WERI-Rb-1 (cell line): ENCODE results near the gene TSGA10.

ENCODE experiments used
- DNase-seq: peaks from one replicate; pipeline ENCODE4 v3.0.0-alpha.2; 2020
- H3K27ac ChIP-seq: fragments of 250-450 bp; sonication (Bioruptor Pico); 2 replicates; pipeline ENCODE4 v1.5.1; 2020; ENCODE audit warnings: mild to moderate bottlenecking, moderate library complexity
- H3K27me3 ChIP-seq: fragments of 250-450 bp; sonication (Bioruptor Pico); 2 replicates; pipeline ENCODE4 v1.5.1; 2021; ENCODE audit warnings: mild to moderate bottlenecking, low read depth, moderate library complexity; ENCODE audit not compliant: insufficient read depth, severe bottlenecking
- H3K36me3 ChIP-seq: fragments of 250-450 bp; sonication (Bioruptor Pico); 2 replicates; pipeline ENCODE4 v1.5.1; 2020; ENCODE audit warnings: mild to moderate bottlenecking, moderate library complexity
- H3K4me3 ChIP-seq: 2 replicates; pipeline ENCODE4 v1.5.1; 2011; ENCODE audit warnings: low read depth, mild to moderate bottlenecking, control low read depth, low read length
- H3K9me3 ChIP-seq: fragments of 250-450 bp; sonication (Bioruptor Pico); 2 replicates; pipeline ENCODE4 v1.5.1; 2021; ENCODE audit warnings: mild to moderate bottlenecking, moderate library complexity; ENCODE audit not compliant: severe bottlenecking
- TF ChIP-seq, protein P1 (sequence below): IDR thresholded peaks from 2 replicates; pipeline ENCODE4 v1.5.1; 2011; ENCODE audit warnings: low read depth, mild to moderate bottlenecking, control low read depth, inconsistent platforms, low read length

Gene TSGA10

GRCh38 chr2:99180755-99181623, 26.2 kb upstream of the TSGA10 start, which contains the start of the genes MITD1 and MRPL30:
Gene MITD1, minus strand, starts transcription at chr2:99181058. Its CDS starts 77 bp downstream, at chr2:99180981.
Gene MRPL30, plus strand, starts transcription at chr2:99181184. Its CDS starts 5,020 bp downstream, at chr2:99186204.
- peak within 1 kb of the TSS; percentile 68 for H3K4me3 ChIP-seq
- H3K36me3 ChIP-seq, result no peaks in the 10 kb centered on the region; the same call in none of the 2 replicates
- DNase-seq, result peak; percentile 91
- H3K27ac ChIP-seq, result peak within 1 kb of the TSS; percentile 86
- TF ChIP-seq, protein P1, sequence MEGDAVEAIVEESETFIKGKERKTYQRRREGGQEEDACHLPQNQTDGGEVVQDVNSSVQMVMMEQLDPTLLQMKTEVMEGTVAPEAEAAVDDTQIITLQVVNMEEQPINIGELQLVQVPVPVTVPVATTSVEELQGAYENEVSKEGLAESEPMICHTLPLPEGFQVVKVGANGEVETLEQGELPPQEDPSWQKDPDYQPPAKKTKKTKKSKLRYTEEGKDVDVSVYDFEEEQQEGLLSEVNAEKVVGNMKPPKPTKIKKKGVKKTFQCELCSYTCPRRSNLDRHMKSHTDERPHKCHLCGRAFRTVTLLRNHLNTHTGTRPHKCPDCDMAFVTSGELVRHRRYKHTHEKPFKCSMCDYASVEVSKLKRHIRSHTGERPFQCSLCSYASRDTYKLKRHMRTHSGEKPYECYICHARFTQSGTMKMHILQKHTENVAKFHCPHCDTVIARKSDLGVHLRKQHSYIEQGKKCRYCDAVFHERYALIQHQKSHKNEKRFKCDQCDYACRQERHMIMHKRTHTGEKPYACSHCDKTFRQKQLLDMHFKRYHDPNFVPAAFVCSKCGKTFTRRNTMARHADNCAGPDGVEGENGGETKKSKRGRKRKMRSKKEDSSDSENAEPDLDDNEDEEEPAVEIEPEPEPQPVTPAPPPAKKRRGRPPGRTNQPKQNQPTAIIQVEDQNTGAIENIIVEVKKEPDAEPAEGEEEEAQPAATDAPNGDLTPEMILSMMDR, result no peak
- H3K9me3 ChIP-seq, result no peaks in the 10 kb centered on the region
- no peaks in the 10 kb centered on the region for H3K27me3 ChIP-seq

GRCh38 chr2:99171377-99172140, 16.8 kb upstream of the TSGA10 start:
- H3K36me3 ChIP-seq, result peaks cover 29% of the 10 kb centered on the region
- no peak for DNase-seq
- no peak overlapping the region for H3K4me3 ChIP-seq
- no peaks in the 10 kb centered on the region for H3K9me3 ChIP-seq
- TF ChIP-seq, protein P1, result no peak
- no peak overlapping the region for H3K27ac ChIP-seq
- H3K27me3 ChIP-seq, result no peaks in the 10 kb centered on the region

DNA sequence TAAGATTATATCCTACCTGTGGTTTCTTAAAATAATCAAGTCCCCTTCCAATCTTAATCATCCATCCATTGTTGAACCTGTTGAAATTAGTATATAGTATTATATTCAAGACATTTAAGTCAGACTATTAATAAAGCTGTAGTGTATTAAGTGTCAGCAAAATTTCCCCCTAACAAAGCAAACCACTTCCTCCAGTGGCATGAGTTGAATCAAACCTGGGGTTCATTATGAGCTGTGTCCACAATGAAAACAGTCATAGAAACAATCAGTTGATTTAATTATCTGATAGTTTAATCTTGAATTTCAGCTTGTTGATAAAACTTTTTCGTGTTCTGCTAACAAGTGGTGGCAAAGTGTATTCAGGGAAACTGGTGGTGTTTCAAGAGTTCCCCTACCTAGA, 14.8 kb upstream of the TSGA10 start:
- Histone ChIP-seq H3K27ac (no peak overlapping the region), H3K36me3 (peaks cover 31% of the 10 kb centered on the region), H3K9me3 (no peaks in the 10 kb centered on the region), H3K27me3 (no peaks in the 10 kb centered on the region), H3K4me3 (no peak overlapping the region)
- TF ChIP-seq, protein P1, result no peak
- no peak for DNase-seq

DNA sequence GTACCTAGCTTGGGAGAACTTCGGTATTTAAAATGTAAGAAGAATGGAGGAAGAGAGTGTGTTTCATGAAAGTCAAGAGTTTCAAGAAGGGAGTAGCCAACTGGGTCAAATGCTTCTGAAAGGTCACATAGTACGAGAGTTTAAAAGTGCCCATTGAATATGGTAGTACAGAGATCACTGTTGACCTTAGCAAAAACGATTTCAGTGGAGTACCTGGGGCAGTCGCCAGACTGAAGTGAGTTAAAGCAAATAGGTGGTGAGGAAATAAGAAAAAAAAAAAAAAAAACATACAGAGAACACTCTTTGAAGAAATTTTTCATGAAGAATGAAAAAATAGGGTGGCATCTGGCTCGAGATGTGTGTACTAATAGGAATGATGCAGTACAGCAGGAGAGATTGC, 11.5 kb upstream of the TSGA10 start:
- no peak for DNase-seq
- peaks cover 19% of the 10 kb centered on the region for H3K36me3 ChIP-seq

GRCh38 chr2:99159594-99159993, 4.9 kb upstream of the TSGA10 start:
- H3K36me3 ChIP-seq, result no peaks in the 10 kb centered on the region; the same call in none of the 2 replicates
- no peaks in the 10 kb centered on the region for H3K27me3 ChIP-seq
- no peak for DNase-seq
- no peaks in the 10 kb centered on the region for H3K9me3 ChIP-seq
- H3K4me3 ChIP-seq, result no peak overlapping the region
- H3K27ac ChIP-seq, result no peak overlapping the region
- TF ChIP-seq, protein P1, result no peak

More for the DNA sequence above, 11.5 kb upstream of the TSGA10 start:
- H3K4me3 ChIP-seq, result no peak overlapping the region
- no peaks in the 10 kb centered on the region for H3K9me3 ChIP-seq
- H3K27ac ChIP-seq, result no peak overlapping the region
- H3K27me3 ChIP-seq, result no peaks in the 10 kb centered on the region
- TF ChIP-seq, protein P1, result no peak
